ENCODE results near the gene MPP2. TPM values are rescaled to one million over a fixed set of nuclear protein-coding genes. Genes with fewer than 3 reads are reported as not detected.

Gene MPP2
- total and polyA plus RNA-seq, 9 of the 15 experiments (the other 6 are each of a cell fraction or from before 2014, with no cell fraction given): 0.04 to 1.0 (median 0.24) TPM

DNA sequence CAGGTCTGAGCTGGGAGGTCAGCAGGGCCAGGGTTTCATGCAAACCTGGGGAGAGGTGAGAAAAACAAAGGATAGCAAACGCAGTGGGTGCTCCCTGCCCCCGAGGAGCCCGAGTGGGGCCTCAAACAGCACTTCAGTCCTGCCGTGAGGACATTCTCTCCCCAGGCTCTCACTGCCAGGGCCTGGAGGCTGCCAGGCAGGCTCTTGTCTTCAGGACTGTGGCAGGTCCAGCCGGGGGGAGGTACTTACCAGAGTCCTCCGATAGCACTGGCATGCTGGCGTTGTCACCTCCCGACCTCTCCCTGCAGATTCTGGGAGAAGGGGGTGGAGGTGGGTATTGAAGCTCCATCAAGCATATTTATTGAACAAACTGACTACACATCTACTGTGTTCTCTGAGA, 75.7 kb downstream of the MPP2 start:
- no peak for ATAC-seq
- intact Hi-C loops (cut with micrococcal nuclease) (no loop called here), in situ Hi-C loops (cut with MboI) (no loop called here)
- TF ChIP-seq MECOM (CRISPR knock-in tag; IDR thresholded peaks at IDR 0.05) (no peak), RBBP5 (IDR thresholded peaks at IDR 0.05; ENCODE audit: borderline replicate concordance, insufficient read depth, low read length, poor library complexity, severe bottlenecking) (no peak), ZNF217 (CRISPR knock-in tag; IDR thresholded peaks at IDR 0.05) (no peak), SMAD2 (IDR thresholded peaks at IDR 0.05; ENCODE audit: low read depth, low read length) (no peak), NCOA2 (IDR thresholded peaks at IDR 0.05; ENCODE audit: partially characterized antibody in 2 of 2) (no peak), FOXJ2 (tag; IDR thresholded peaks at IDR 0.05) (no peak), ZNF121 (CRISPR knock-in tag; conservative IDR thresholded peaks at IDR 0.05) (no peak), ERF (CRISPR knock-in tag; IDR thresholded peaks at IDR 0.05) (no peak), POLR3A (IDR thresholded peaks at IDR 0.05; ENCODE audit: borderline replicate concordance, extremely low read depth, insufficient read depth, insufficient read length) (no peak), SPI1 (IDR thresholded peaks at IDR 0.05; ENCODE audit: borderline replicate concordance, low read depth, low read length) (no peak), ZNF586 (CRISPR knock-in tag; conservative IDR thresholded peaks at IDR 0.05) (no peak), TBP (optimal IDR thresholded peaks at IDR 0.05; ENCODE audit: low read depth, low read length) (no peak), NR3C1 (CRISPR knock-in tag; IDR thresholded peaks at IDR 0.05) (no peak)
- TF ChIP-seq, protein P1, sequence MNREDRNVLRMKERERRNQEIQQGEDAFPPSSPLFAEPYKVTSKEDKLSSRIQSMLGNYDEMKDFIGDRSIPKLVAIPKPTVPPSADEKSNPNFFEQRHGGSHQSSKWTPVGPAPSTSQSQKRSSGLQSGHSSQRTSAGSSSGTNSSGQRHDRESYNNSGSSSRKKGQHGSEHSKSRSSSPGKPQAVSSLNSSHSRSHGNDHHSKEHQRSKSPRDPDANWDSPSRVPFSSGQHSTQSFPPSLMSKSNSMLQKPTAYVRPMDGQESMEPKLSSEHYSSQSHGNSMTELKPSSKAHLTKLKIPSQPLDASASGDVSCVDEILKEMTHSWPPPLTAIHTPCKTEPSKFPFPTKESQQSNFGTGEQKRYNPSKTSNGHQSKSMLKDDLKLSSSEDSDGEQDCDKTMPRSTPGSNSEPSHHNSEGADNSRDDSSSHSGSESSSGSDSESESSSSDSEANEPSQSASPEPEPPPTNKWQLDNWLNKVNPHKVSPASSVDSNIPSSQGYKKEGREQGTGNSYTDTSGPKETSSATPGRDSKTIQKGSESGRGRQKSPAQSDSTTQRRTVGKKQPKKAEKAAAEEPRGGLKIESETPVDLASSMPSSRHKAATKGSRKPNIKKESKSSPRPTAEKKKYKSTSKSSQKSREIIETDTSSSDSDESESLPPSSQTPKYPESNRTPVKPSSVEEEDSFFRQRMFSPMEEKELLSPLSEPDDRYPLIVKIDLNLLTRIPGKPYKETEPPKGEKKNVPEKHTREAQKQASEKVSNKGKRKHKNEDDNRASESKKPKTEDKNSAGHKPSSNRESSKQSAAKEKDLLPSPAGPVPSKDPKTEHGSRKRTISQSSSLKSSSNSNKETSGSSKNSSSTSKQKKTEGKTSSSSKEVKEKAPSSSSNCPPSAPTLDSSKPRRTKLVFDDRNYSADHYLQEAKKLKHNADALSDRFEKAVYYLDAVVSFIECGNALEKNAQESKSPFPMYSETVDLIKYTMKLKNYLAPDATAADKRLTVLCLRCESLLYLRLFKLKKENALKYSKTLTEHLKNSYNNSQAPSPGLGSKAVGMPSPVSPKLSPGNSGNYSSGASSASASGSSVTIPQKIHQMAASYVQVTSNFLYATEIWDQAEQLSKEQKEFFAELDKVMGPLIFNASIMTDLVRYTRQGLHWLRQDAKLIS (CRISPR knock-in tag; IDR thresholded peaks at IDR 0.05): no peak
- TF ChIP-seq, protein P2, sequence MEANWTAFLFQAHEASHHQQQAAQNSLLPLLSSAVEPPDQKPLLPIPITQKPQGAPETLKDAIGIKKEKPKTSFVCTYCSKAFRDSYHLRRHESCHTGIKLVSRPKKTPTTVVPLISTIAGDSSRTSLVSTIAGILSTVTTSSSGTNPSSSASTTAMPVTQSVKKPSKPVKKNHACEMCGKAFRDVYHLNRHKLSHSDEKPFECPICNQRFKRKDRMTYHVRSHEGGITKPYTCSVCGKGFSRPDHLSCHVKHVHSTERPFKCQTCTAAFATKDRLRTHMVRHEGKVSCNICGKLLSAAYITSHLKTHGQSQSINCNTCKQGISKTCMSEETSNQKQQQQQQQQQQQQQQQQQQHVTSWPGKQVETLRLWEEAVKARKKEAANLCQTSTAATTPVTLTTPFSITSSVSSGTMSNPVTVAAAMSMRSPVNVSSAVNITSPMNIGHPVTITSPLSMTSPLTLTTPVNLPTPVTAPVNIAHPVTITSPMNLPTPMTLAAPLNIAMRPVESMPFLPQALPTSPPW (CRISPR knock-in tag; IDR thresholded peaks at IDR 0.05): no peak
- no peak for DNase-seq (ENCODE audit: extremely low read depth in 1 of 4, low spot score in 3 of 4)
- no peak for FAIRE-seq
- 61% methylated on average over 7 of the region's 8 CpGs for WGBS (ENCODE audit: insufficient coverage, low coverage, missing lambda C conversion rate)
- Histone ChIP-seq H3K9ac (ENCODE audit: insufficient read depth in 1 of 2, low read depth in 2 of 2, low read length in 2 of 2) (peak overlapping the region in 1 of 2 experiments; percentile 60; a peak in 2 of 4 replicates), H3K4me2 (ENCODE audit: insufficient read depth, low read length) (no peak overlapping the region), H3K36me3 (ENCODE audit: control insufficient read depth, insufficient read depth, low read length) (peaks cover 3% of the 10 kb centered on the region; the same call in 1 of the 3 replicates), H2AFZ (ENCODE audit: low read depth, low read length) (no peak overlapping the region), H3K79me2 (ENCODE audit: control insufficient read depth, insufficient read depth, low read length) (no peaks in the 10 kb centered on the region), H4K20me1 (replicated peaks; ENCODE audit: control insufficient read depth, insufficient read depth, low read length) (no peaks in the 10 kb centered on the region; the same call in 1 of the 2 replicates), H3K4me1 (replicated peaks in 1 of 2; ENCODE audit: control insufficient read depth in 2 of 2, insufficient read depth in 2 of 2, low read length in 2 of 2) (peaks cover 5 to 22% of the 10 kb centered on the region in 2 experiments), H3K4me3 (no peak overlapping the region), H3K27me3 (ENCODE audit: control insufficient read depth in 2 of 2, insufficient read depth in 2 of 2, low read length in 2 of 2) (peaks cover 0 to 10% of the 10 kb centered on the region in 2 experiments; a peak in 1 of 5 replicates), H3K9me1 (ENCODE audit: control insufficient read depth, insufficient read depth, low read length) (no peaks in the 10 kb centered on the region), H3K9me3 (replicated peaks; ENCODE audit: control insufficient read depth, insufficient read depth, low read depth, low read length) (peaks cover 5% of the 10 kb centered on the region), H3K27ac (ENCODE audit: extremely low read depth, low read depth, low read length) (no peak overlapping the region)
- TSS peak; percentile 54 for BruUV-seq (replicated peaks)
- ChIA-PET CTCF (ENCODE audit: low intra/inter-chr PET ratio) (no interaction called here), POLR2A (interaction anchor here (1.1 to 1.6 kb wide), 3 partner anchors 9 to 46 kb away, joined by 3 to 5 read pairs (median 3); no protein-coding TSS in a partner anchor)

Measured in K562 (cell line).